RWPE2 (cell line): ENCODE measurements around the gene VPS35L.

Experiments
- ATAC-seq: fragments of 200-7000 bp; cut with Tn5 transposase; 3 replicates; pipeline ENCODE4 v1.9.1; 2021; ENCODE audit warnings: low read depth
- DNase-seq: peaks from one replicate; pipeline ENCODE4 v3.0.0-alpha.2; 2020; ENCODE audit warnings: low spot score
- H3K27ac ChIP-seq: fragments of 450-650 bp; 2 replicates; pipeline ENCODE4 v1.5.1; 2017; ENCODE audit warnings: mild to moderate bottlenecking; ENCODE audit not compliant: poor library complexity, severe bottlenecking
- H3K27me3 ChIP-seq: fragments of 250-450 bp; sonication (Bioruptor Pico); 2 replicates; pipeline ENCODE4 v1.5.1; 2021; ENCODE audit warnings: mild to moderate bottlenecking, moderate library complexity; ENCODE audit not compliant: insufficient read depth, poor library complexity, severe bottlenecking
- H3K36me3 ChIP-seq: fragments of 250-450 bp; sonication (Bioruptor Pico); 2 replicates; pipeline ENCODE4 v1.5.1; 2020; ENCODE audit warnings: low read depth, mild to moderate bottlenecking, moderate library complexity
- H3K4me1 ChIP-seq: fragments of 250-450 bp; sonication (Bioruptor Pico); 2 replicates; pipeline ENCODE4 v1.5.1; 2021; ENCODE audit warnings: mild to moderate bottlenecking, moderate library complexity; ENCODE audit not compliant: insufficient read depth, poor library complexity, severe bottlenecking
- H3K4me3 ChIP-seq: fragments of 250-450 bp; sonication (Bioruptor Pico); 2 replicates; pipeline ENCODE4 v1.5.1; 2021; ENCODE audit warnings: mild to moderate bottlenecking, moderate library complexity; ENCODE audit not compliant: severe bottlenecking
- H3K9me3 ChIP-seq: fragments of 250-450 bp; sonication (Bioruptor Pico); 2 replicates; pipeline ENCODE4 v1.5.1; 2021; ENCODE audit warnings: mild to moderate bottlenecking, moderate library complexity; ENCODE audit not compliant: severe bottlenecking
- CTCF ChIP-seq: fragments of 450-650 bp; IDR thresholded peaks from one replicate; pipeline ENCODE4 v1.5.1; 2017; ENCODE audit warnings: mild to moderate bottlenecking, moderate library complexity; ENCODE audit not compliant: poor library complexity, severe bottlenecking

VPS35L gene

GRCh38 chr16:19548144-19548543 is 7.4 kb upstream of the VPS35L start:
- DNase-seq (no peak), ATAC-seq (no peak)
- Histone ChIP-seq H3K4me1 (no peaks in the 10 kb centered on the region), H3K36me3 (peaks cover 80% of the 10 kb centered on the region), H3K9me3 (no peaks in the 10 kb centered on the region), H3K27ac (no peak overlapping the region), H3K4me3 (no peak overlapping the region), H3K27me3 (no peaks in the 10 kb centered on the region)
- no peak for TF ChIP-seq CTCF

GRCh38 chr16:19549673-19550072 is 5.8 kb upstream of the VPS35L start:
- Histone ChIP-seq H3K27me3 (no peaks in the 10 kb centered on the region), H3K4me3 (no peak overlapping the region), H3K4me1 (peaks cover 4% of the 10 kb centered on the region), H3K27ac (no peak overlapping the region), H3K36me3 (peaks cover 65% of the 10 kb centered on the region), H3K9me3 (no peaks in the 10 kb centered on the region)
- DNase-seq (no peak), ATAC-seq (no peak)
- TF ChIP-seq CTCF, result no peak

GRCh38 chr16:19555938-19556771 is 652 bp downstream of the VPS35L start:
- Histone ChIP-seq H3K27me3 (no peaks in the 10 kb centered on the region), H3K27ac (peak overlapping the region; percentile 31), H3K4me1 (peaks cover 4% of the 10 kb centered on the region), H3K4me3 (peak overlapping the region; percentile 38), H3K36me3 (peaks cover 9% of the 10 kb centered on the region; the same call in 1 of the 2 replicates), H3K9me3 (no peaks in the 10 kb centered on the region)
- TF ChIP-seq CTCF, result no peak
- no peak for DNase-seq
- no peak for ATAC-seq

GRCh38 chr16:19559242-19559910 is 3.9 kb downstream of the VPS35L start:
- Histone ChIP-seq H3K4me3 (no peak overlapping the region), H3K4me1 (peaks cover under 1% of the 10 kb centered on the region), H3K36me3 (no peaks in the 10 kb centered on the region), H3K27ac (no peak overlapping the region), H3K27me3 (no peaks in the 10 kb centered on the region), H3K9me3 (no peaks in the 10 kb centered on the region)
- ATAC-seq (no peak), DNase-seq (no peak)
- peak; percentile 80 for TF ChIP-seq CTCF
